Measurements from ENCODE around the gene POLR1A. TPM values are rescaled to one million over a fixed set of nuclear protein-coding genes. Genes with fewer than 3 reads are reported as not detected.

POLR1A gene
- total and polyA plus RNA-seq, 12 donors = 3.9 to 25.8 (median 20.8) TPM

GRCh38 chr2:86049529-86049928 is 56.2 kb downstream of the POLR1A start:
- ATAC-seq (no peak), DNase-seq (no peak)
- no peaks in the 10 kb centered on the region for H3K27me3 ChIP-seq
- TF ChIP-seq, protein P1, sequence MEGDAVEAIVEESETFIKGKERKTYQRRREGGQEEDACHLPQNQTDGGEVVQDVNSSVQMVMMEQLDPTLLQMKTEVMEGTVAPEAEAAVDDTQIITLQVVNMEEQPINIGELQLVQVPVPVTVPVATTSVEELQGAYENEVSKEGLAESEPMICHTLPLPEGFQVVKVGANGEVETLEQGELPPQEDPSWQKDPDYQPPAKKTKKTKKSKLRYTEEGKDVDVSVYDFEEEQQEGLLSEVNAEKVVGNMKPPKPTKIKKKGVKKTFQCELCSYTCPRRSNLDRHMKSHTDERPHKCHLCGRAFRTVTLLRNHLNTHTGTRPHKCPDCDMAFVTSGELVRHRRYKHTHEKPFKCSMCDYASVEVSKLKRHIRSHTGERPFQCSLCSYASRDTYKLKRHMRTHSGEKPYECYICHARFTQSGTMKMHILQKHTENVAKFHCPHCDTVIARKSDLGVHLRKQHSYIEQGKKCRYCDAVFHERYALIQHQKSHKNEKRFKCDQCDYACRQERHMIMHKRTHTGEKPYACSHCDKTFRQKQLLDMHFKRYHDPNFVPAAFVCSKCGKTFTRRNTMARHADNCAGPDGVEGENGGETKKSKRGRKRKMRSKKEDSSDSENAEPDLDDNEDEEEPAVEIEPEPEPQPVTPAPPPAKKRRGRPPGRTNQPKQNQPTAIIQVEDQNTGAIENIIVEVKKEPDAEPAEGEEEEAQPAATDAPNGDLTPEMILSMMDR (IDR thresholded peaks at IDR 0.05) = no peak
- no peaks in the 10 kb centered on the region for H3K9me3 ChIP-seq
- WGBS, 2 donors = 95 to 100% methylated on average over 1 of the region's 1 CpG
- H3K36me3 ChIP-seq = peaks cover 0 to 100% (median 68%) of the 10 kb centered on the region in 9 donors
- peaks cover 0 to 13% (median 0%) of the 10 kb centered on the region in 9 donors for H3K4me1 ChIP-seq
- intact Hi-C loops (cut with DNase I) = no loop called here
- no peak overlapping the region for H3K27ac ChIP-seq
- no peak overlapping the region for H3K4me3 ChIP-seq

GRCh38 chr2:86048888-86049287 is 56.8 kb downstream of the POLR1A start:
- H3K9me3 ChIP-seq = no peaks in the 10 kb centered on the region
- 78 to 83% methylated on average over 11 of the region's 11 CpGs for WGBS, 2 donors
- H3K4me1 ChIP-seq = peaks cover 0 to 13% (median 0%) of the 10 kb centered on the region in 9 donors
- TF ChIP-seq, protein P1 (IDR thresholded peaks at IDR 0.05) = no peak
- DNase-seq (no peak), ATAC-seq (no peak)
- intact Hi-C loops (cut with DNase I) = no loop called here
- no peak overlapping the region for H3K4me3 ChIP-seq
- no peak overlapping the region for H3K27ac ChIP-seq
- H3K27me3 ChIP-seq = no peaks in the 10 kb centered on the region
- H3K36me3 ChIP-seq = peaks cover 0 to 100% (median 73%) of the 10 kb centered on the region in 9 donors

DNA sequence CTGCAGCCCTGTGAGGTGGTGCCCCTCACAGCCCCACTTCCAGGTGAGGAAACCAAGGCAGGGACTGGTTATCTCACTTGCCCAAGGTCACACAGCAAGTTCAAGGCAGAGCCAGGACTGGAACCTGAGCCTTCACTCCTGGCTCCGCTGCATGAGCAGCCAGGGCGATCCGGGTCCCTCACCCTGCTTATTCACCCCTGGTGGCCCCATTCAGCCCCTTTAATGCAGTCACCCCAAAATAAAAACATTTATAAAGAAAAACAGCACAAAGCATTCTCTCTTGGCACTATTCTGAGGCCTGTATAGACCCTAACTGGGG is 57.3 kb downstream of the POLR1A start:
- Histone ChIP-seq H3K27ac (no peak overlapping the region), H3K4me1 (peaks cover 0 to 13% (median 0%) of the 10 kb centered on the region in 9 donors), H3K9me3 (no peaks in the 10 kb centered on the region), H3K36me3 (peaks cover 0 to 100% (median 73%) of the 10 kb centered on the region in 9 donors), H3K27me3 (no peaks in the 10 kb centered on the region), H3K4me3 (no peak overlapping the region)
- intact Hi-C loops (cut with DNase I) = no loop called here
- ATAC-seq = no peak
- TF ChIP-seq, protein P1 (IDR thresholded peaks at IDR 0.05) = no peak
- no peak for DNase-seq
- 98 to 100% methylated on average over 3 of the region's 3 CpGs for WGBS, 2 donors

DNA sequence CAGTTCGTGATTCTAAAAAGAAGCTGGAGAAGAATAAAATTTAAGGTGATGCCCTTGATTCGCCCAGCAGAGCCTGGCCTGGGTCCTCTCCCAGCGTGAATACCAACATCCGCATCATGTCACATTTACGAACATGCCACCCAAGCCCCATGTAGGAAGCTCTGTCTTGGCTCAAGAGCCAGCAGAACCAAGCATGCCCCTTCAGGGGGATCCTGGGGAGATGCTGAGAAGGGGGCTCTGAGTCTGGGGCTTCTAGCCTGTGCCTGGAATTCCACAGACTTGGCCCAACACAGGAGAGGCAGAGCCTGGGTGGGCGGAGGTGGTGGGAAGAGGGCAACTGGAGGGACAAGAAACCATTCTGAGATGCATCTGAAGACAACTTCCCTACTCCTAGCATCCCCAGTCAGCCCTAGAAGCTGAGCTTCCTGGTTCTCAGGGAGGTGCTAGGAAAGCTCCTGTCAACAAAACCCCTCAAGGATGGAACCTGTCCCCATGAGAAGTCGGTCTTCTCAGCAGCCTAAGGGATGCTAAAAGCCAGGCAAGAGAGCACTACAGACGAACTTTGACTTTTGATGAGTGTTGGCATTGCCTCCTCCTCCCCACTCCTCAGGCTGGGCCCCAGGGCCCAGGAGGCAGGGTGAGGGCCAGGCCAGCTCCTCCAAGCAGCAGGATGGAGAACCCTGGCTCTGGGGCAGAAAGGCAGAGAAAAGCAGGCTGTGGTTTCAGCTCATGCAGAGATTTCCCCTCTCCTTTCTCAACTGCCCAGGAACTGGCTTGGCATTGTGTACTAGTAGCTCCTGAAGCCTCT is 57.9 kb downstream of the POLR1A start:
- Histone ChIP-seq H3K9me3 (no peaks in the 10 kb centered on the region), H3K4me3 (no peak overlapping the region), H3K27ac (no peak overlapping the region), H3K4me1 (peaks cover 0 to 13% (median 0%) of the 10 kb centered on the region in 9 donors), H3K27me3 (no peaks in the 10 kb centered on the region), H3K36me3 (peaks cover 0 to 100% (median 72%) of the 10 kb centered on the region in 9 donors)
- TF ChIP-seq, protein P1 (IDR thresholded peaks at IDR 0.05) = no peak
- DNase-seq (no peak), ATAC-seq (no peak)
- intact Hi-C loops (cut with DNase I) = no loop called here
- WGBS, 2 donors = 97 to 98% methylated on average over 8 of the region's 8 CpGs
